GM21786 (cell line): ENCODE data around the gene GPR32.
A peak's percentile ranks its signal among the peaks of the same experiment; 100 is the strongest.
"Not testable (repeated sequence)": the region's sequence is repeated elsewhere in the genome, so short reads cannot be mapped to it uniquely, and the experiment has no call there.

Experiments used
- ATAC-seq: cut with Tn5 transposase; IDR thresholded peaks from one replicate; pipeline ENCODE4 v1.9.1; 2021; ENCODE audit not compliant: unreplicated experiment

Gene GPR32

GRCh38 chr19:50798659-50799546 lies 28.6 kb downstream of the GPR32 start:
- ATAC-seq = no peak

- no peak for ATAC-seq
Observed at GRCh38 chr19:50799547-50799851, 29.2 kb downstream of the GPR32 start.

GRCh38 chr19:50801107-50801506 lies 30.8 kb downstream of the GPR32 start:
- no peak for ATAC-seq

GRCh38 chr19:50803633-50804419 lies 33.6 kb downstream of the GPR32 start:
- no peak for ATAC-seq

GRCh38 chr19:50804420-50805272 lies 34.4 kb downstream of the GPR32 start:
- peak; percentile 87 for ATAC-seq

GRCh38 chr19:50808856-50809255 lies 38.6 kb downstream of the GPR32 start:
- no peak for ATAC-seq

- not testable (repeated sequence) for ATAC-seq
Observed at GRCh38 chr19:50811622-50812238, 41.5 kb downstream of the GPR32 start.

- no peak for ATAC-seq
Observed at GRCh38 chr19:50812474-50812873, 42.2 kb downstream of the GPR32 start.

- ATAC-seq = no peak
Observed at GRCh38 chr19:50814883-50815282, 44.6 kb downstream of the GPR32 start.

GRCh38 chr19:50815439-50815838 lies 45.2 kb downstream of the GPR32 start:
- no peak for ATAC-seq

GRCh38 chr19:50817941-50818858 lies 47.9 kb downstream of the GPR32 start:
- ATAC-seq = peak; percentile 46

- ATAC-seq = no peak
Observed at GRCh38 chr19:50818859-50819472, 48.7 kb downstream of the GPR32 start.

GRCh38 chr19:50819636-50820035 lies 49.4 kb downstream of the GPR32 start:
- no peak for ATAC-seq

GRCh38 chr19:50820086-50820485 lies 49.8 kb downstream of the GPR32 start:
- no peak for ATAC-seq

GRCh38 chr19:50820549-50821247 lies 50.4 kb downstream of the GPR32 start:
- ATAC-seq = no peak

- ATAC-seq = no peak
Observed at GRCh38 chr19:50821248-50821612, 51.0 kb downstream of the GPR32 start.
